SKM-1 (cell line): ENCODE measurements around the gene ABCC5.
A peak's percentile ranks its signal among the peaks of the same experiment; 100 is the strongest.
"Not testable (repeated sequence)": the region's sequence is repeated elsewhere in the genome, so short reads cannot be mapped to it uniquely, and the experiment has no call there.

Experiments used
- DNase-seq: peaks from one replicate; lab custom pipeline; 2025; ENCODE audit not compliant: unreplicated experiment; lab: John Stamatoyannopoulos, UW

The ABCC5 gene

GRCh38 chr3:183896184-183896583 lies 121.5 kb downstream of the ABCC5 start:
- DNase-seq: no peak

GRCh38 chr3:183895774-183896173 lies 121.9 kb downstream of the ABCC5 start:
- DNase-seq: no peak

- peak; percentile 32 for DNase-seq
Measured at GRCh38 chr3:183895296-183895695, 122.4 kb downstream of the ABCC5 start.

DNA sequence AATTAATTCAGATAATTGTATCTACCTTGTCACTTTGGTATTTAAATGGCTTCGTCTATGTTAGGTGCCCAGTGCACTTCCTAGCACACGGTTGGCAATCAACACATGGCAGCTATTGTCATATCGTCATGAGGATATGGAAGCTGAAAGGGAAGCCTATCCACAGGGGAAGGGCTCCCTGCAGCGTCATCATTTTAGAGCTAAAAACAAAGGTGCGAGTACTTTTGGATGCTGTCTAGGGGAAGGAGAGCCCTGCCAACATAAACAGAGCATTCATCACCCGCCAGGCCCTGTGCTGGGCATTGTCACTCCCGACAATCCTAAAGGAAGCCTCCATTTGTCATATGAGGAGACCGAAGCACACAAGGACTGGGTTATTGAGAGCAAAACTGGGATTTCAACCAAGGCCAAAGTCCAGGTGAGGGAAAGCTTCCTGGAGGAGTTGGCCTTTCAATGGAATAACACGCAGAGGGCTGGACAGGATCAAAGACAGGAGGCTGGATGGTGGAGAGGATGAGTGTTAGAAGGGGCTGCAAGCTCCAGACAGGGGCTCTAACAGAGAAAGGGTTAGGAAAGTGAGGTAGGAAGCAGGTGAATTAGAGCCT lies 125.0 kb downstream of the ABCC5 start:
- no peak for DNase-seq

DNA sequence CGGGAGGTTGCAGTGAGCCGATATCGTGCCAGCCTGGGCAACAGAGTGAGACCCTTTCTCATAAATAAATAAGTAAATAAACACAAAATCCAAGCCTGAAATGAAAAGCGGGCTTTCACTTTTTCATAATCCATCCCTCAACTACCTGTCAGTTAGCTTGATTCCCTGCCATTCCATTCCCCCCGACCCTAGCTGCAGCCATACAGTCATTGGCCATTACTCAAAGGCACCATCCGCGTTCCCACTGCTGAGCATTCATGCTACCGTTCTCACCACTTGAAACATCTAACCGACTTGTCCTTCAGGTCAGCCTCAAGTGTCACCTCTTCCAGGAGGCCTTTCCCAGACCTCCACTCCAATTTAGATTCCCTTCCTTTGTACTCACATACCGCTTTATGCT lies 131.9 kb downstream of the ABCC5 start:
- no peak for DNase-seq

- DNase-seq: peak; percentile 87
Measured at GRCh38 chr3:183884427-183885296, 133.0 kb downstream of the ABCC5 start, which contains the start of gene PARL. PARL (minus strand) TSS chr3:183884880; CDS start chr3:183884846, 34 bp downstream.

DNA sequence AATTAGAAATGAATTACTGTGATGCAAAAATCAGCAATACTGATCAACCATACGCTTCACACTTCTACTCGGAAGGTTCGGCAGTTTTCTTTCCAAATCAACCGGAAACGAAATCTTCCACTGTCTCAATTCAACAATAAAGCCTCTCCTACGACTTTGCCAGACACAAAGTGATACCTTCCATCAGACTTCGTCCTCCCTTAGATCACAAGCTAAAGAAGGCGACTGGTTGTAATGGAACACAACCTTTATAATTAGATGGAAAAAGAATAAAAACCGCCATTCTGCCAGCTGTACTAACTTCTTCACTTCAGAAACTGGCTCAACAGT lies 133.6 kb downstream of the ABCC5 start:
- no peak for DNase-seq

DNA sequence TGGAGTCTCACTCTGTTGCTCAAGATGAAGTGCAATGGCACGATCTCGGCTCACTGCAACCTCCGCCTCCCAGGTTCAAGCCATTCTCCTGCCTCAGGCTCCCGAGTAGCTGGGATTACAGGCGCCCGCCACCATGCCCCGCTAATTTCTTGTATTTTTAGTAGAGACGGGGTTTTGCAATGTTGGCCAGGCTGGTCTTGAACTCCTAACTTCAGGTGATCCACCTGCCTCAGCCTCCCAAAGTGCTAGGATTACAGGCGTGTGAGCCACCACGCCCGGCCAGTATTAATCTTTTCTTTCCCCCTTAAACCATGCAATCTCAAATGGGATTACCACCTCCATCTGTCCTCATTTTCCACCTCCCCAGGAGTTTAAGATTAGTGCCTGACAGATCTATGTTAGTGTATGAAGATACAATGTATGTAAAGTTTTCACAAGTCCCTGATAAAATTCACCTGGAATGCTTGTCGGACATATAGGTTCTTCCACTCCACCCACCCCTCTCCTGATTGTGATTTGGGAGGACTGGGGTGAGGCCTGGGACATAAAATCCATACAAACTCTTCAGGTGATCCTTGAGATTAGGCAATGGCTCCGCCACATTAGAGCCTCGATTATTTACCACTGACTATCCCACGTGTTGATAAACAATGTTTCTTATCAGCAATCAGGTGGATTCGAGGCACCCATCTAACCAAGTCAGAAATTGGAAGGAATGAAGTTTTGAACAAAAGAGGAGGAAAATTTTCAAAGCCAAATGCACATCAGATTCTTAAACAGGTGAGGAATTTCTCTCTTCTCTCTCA lies 134.2 kb downstream of the ABCC5 start:
- DNase-seq: no peak

DNA sequence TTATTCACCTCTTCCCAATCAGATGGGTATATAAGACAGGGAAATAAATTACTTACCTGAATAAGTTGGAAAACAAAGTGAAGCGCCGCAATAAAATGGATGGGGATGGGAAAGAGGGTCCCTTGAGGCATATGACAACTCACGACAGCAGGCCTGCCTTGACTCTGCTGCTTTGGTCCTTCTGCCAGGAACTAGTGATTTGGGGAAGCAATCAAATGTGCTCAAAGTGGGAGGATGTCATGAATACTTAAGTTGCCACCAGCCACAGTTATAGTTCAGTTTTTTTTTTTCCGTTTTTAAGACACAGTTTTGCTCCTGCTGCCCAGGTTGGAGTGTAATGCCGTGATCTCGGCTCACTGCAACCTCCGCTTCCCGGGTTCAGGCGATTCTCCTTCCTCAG lies 137.6 kb downstream of the ABCC5 start:
- DNase-seq: peak; percentile 26

DNA sequence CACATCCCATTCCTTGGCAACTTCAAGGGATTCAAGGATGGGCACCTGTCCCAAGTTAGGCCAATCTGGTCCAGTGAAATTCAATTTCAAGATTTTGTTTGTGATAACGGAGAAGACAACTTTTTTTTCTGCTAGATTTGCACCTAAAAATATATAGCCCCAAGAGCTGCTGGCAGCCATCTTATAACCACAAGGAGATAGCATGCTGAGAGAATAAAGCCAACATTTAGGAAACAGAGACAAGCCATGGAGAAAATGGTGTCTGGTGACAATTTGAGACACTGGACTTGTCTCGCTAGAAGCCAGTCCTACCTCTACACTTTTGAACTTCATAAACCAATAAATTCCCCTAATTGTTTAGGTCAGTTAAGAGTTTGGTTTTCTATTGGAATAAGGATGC lies 138.4 kb downstream of the ABCC5 start:
- no peak for DNase-seq

DNA sequence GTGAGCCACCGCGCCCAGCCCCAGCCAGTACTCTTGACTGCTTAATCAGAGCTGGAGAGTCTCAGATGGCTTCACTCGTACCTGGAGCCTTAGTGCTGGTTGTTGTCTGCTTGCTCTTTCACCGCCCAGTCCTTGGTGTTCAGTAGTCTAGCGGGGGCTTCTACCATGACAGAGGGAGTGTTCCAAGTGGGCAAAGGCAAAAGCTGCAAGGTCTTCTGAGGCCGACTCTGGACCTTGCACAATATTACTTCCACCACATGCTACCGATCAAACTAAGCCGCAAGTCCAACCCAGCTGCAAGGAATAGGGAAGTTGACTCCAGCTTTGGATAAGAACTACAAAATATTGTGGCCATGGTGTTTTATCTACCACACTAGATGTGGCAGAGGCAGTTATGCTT lies 139.6 kb downstream of the ABCC5 start:
- DNase-seq: peak; percentile 97

DNA sequence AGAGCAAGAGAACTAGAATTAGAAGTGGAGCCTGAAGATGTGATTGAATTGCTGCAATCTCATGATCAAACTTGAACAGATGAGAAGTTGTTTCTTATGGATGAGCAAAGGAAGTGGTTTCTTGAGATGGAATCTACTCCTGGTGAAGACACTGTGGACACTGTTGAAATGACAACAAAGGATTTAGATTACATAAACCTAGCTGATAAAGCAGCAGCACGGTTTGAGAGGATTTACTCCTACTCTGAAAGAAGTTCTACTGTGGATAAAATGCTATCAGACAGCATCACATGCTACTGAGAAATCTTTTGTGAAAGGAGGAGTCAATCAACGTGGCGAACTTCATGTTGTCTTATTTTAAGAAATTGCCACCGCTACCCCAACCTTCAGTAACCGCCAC lies 140.5 kb downstream of the ABCC5 start:
- not testable (repeated sequence) for DNase-seq

- DNase-seq: peak; percentile 9
Measured at GRCh38 chr3:183875411-183875810, 142.3 kb downstream of the ABCC5 start.

DNA sequence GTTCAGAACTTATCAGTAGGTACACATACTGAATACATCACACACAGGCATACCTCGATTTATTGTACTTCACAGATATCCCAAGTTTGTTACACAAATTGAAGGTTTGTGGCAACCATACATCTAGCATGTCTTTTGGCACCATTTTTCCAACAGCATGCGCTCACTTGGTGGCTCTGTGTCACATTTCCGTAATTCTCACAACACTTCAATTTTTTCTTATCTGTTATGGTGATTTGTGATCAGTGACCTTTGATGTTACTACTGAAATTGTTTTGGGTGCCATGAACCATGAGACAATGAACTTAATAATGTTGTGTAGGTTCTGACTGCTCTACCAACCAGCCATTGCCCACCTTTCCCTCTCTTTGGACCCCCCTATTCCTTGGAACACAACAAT lies 143.8 kb downstream of the ABCC5 start:
- no peak for DNase-seq

DNA sequence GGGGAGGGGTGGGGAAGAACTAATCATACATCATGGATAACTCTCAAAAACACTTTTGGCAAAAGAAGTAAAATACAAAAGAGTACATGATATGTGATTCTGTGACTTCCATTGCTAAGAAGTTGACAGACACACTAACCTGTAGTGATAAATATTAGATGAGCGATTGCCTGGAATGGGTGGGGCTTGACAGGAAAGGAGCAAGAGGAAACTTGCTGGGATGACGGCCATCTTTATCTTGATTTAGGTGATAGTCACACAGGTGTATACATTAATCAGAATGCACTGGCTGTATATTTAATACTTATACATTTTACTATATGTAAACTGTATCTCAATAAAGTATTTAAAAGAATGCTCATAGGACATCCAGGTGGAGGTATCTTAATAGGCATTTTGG lies 146.1 kb downstream of the ABCC5 start:
- no peak for DNase-seq

DNA sequence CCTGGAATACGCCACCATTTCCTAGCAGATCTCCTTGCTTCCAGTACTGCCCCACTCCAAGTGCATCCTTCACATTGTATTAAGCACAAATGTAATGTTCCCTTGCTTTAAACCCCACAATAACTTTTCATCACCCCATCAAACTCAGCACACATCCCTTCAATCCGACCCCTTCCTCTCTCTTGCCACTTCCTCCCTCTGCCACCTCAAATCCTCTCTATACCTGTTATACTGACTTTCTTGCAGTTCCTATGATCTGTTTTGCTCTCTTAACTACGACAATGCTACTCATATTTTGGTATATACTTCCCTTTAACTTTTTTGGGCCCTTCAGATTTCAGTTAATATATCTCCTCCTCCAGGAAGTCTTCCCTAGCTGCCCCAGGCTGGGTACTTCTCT lies 147.1 kb downstream of the ABCC5 start:
- DNase-seq: no peak
